Activated naive CD8-positive, alpha-beta T cell treated with anti-CD3 and anti-CD28 coated beads, Interleukin-2, amount 10 ng/mL, durations not matched to agents 7 days and 5 days (primary cell): Measurements from ENCODE around the gene NGRN. TPM values are rescaled to one million over a fixed set of nuclear protein-coding genes. Genes with fewer than 3 reads are reported as not detected.

Experiments used
- ATAC-seq: fragments of 150-1000 bp; cut with Tn5 transposase; one replicate; pipeline ENCODE4 v1.10.0; 2021; ENCODE audit warnings: low read depth, moderate library complexity
- POLR2A ChIA-PET: fragments of 350-600 bp; sonication (Branson Sonifier 250); formaldehyde crosslinking; loops from one replicate; lab custom pipeline; 2021; ENCODE audit warnings: antibody characterized with exemption; lab: Charles Lee
- DNase-seq: peaks from one replicate; pipeline ENCODE4 v3.0.0; 2021
- H3K27ac Mint-ChIP-seq: one replicate; pipeline ENCODE4 v1.8.0; 2022; ENCODE audit warnings: mild to moderate bottlenecking, mixed read lengths
- H3K27me3 Mint-ChIP-seq: one replicate; pipeline ENCODE4 v1.8.0; 2022; ENCODE audit warnings: mild to moderate bottlenecking, moderate library complexity, mixed read lengths
- H3K36me3 Mint-ChIP-seq: one replicate; pipeline ENCODE4 v1.8.0; 2021; ENCODE audit warnings: mild to moderate bottlenecking, mixed read lengths
- H3K4me1 Mint-ChIP-seq: one replicate; pipeline ENCODE4 v1.8.0; 2021; ENCODE audit warnings: mixed read lengths
- H3K4me3 Mint-ChIP-seq: one replicate; pipeline ENCODE4 v1.8.0; 2022; ENCODE audit warnings: mild to moderate bottlenecking, moderate library complexity, mixed read lengths
- H3K9me3 Mint-ChIP-seq: one replicate; pipeline ENCODE4 v1.8.0; 2021; ENCODE audit warnings: mixed read lengths
- total RNA-seq, 2 experiments: library from RNA; stranded (reverse); gene quantifications; one replicate each; pipeline ENCODE4 v1.2.3, GENCODE V29; 2021

The NGRN gene
- total RNA-seq, 2 experiments from 2014 or later: 34.3 to 35.8 TPM

- POLR2A ChIA-PET: interaction anchor here (0.9 kb wide), 1 partner anchor 614 kb away, joined by 3 read pairs; the partner anchor contains the start of gene HDDC3
- ATAC-seq (no peak), DNase-seq (no peak)
- no peak overlapping the region for H3K27ac Mint-ChIP-seq
- H3K27me3 Mint-ChIP-seq: peaks cover 7% of the 10 kb centered on the region
- peaks cover 8% of the 10 kb centered on the region for H3K4me1 Mint-ChIP-seq
- H3K4me3 Mint-ChIP-seq: no peak overlapping the region
- no peaks in the 10 kb centered on the region for H3K9me3 Mint-ChIP-seq
- no peaks in the 10 kb centered on the region for H3K36me3 Mint-ChIP-seq
Observed at GRCh38 chr15:90318591-90318990, 53.1 kb downstream of the NGRN start.

DNA sequence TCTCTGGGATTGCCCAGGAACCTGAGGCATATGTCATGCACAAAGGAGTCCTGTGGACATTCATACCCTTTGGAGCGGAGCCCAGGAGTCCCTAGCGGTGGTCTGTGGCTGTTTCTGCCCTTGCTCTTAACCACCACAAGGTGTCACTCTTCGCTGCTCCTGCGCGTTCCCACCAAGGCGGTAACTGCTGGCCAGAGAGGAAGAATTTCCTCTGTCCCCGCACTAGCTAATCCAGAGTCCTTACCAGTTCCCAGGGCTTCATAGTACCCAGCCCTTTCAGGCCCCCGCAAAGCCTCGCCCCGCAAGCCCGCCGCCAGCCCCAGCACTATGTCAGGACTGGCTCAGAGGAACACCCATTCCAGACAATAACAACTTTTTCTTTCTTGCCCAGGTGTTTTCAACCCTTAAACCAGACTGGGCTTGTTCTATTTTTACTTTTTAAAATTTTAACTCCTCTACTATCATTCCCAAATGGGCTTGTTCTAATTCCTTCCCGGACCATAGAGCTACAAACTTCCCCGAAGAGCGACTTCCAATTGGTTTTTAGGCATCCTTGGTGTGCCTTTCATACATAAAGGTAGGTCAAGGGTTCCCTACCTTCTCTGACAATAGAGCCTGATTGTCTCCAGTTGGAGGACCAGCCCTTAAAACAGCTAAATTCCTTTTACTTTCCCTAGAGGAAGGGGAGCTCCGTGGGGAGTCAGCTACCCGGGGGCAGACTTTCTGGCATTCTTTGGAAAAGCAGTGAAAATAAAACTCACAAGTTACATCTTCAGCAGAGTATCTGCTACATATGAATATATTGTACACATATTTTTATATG lies 54.8 kb downstream of the NGRN start:
- Mint-ChIP-seq H3K4me1 (peaks cover 8% of the 10 kb centered on the region), H3K9me3 (no peaks in the 10 kb centered on the region), H3K4me3 (peak overlapping the region; percentile 58), H3K36me3 (no peaks in the 10 kb centered on the region), H3K27me3 (no peaks in the 10 kb centered on the region), H3K27ac (peak overlapping the region; percentile 57)
- peak; percentile 95 for ATAC-seq
- DNase-seq: peak; percentile 64
- POLR2A ChIA-PET: interaction anchor here (0.8 to 1.0 kb wide), 3 partner anchors 14 to 162 kb away, joined by 3 to 4 read pairs (median 3); no protein-coding TSS in a partner anchor

DNA sequence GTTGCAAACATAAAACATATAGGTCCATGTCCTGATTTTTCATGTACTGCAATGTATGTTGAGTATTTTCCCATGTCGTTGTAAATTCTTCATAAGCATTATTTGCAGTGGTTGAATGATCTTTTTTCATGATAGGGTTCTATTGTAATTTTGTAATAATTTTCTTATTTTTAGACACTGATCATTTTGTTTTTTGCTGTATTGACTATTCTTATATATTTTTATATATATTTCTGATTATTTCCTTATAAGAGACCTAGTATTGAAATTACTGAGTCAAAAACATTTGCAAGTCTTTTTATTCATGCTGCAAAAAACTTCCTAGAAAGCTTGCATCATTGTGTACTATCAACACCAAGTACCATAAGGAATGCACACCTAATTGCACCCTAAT lies 55.4 kb downstream of the NGRN start:
- Mint-ChIP-seq H3K27me3 (no peaks in the 10 kb centered on the region), H3K4me3 (no peak overlapping the region), H3K36me3 (no peaks in the 10 kb centered on the region), H3K4me1 (peaks cover 8% of the 10 kb centered on the region), H3K27ac (no peak overlapping the region), H3K9me3 (no peaks in the 10 kb centered on the region)
- DNase-seq (no peak), ATAC-seq (no peak)
- POLR2A ChIA-PET: no interaction called here

Other genes with a start within 250 kb of the NGRN start
- 100 to 1,000 TPM; 233 to 260 TPM for gene IDH2, start 163.2 kb upstream of the NGRN start, total RNA-seq
- 10 to 100 TPM; 14.1 to 15.4 TPM for gene SEMA4B, start 64.3 kb upstream of the NGRN start, total RNA-seq
- 100 to 1,000 TPM; 129 to 130 TPM for gene CIB1, start 31.7 kb upstream of the NGRN start, total RNA-seq
- 10 to 100 TPM; 10.2 to 10.3 TPM for gene GDPGP1, start 31.5 kb upstream of the NGRN start, total RNA-seq
- gene TTLL13, start 16.1 kb upstream of the NGRN start, total RNA-seq: 1 to 10 TPM in 1 of 2 experiments, under 1 TPM in 1; 0.47 to 1.5 TPM
- gene ZNF774, start 86.6 kb downstream of the NGRN start, total RNA-seq: 1 to 10 TPM; 1.6 to 2.4 TPM
- 100 to 1,000 TPM; 211 to 220 TPM for gene IQGAP1, start 122.6 kb downstream of the NGRN start, total RNA-seq